Measurements from ENCODE around the gene TMEM117. TPM values are rescaled to one million over a fixed set of nuclear protein-coding genes. Genes with fewer than 3 reads are reported as not detected.
"Not testable (repeated sequence)": the region's sequence is repeated elsewhere in the genome, so short reads cannot be mapped to it uniquely, and the experiment has no call there.

TMEM117 gene
- total RNA-seq, 1 donor from 2014 or later: 7.1 TPM

DNA sequence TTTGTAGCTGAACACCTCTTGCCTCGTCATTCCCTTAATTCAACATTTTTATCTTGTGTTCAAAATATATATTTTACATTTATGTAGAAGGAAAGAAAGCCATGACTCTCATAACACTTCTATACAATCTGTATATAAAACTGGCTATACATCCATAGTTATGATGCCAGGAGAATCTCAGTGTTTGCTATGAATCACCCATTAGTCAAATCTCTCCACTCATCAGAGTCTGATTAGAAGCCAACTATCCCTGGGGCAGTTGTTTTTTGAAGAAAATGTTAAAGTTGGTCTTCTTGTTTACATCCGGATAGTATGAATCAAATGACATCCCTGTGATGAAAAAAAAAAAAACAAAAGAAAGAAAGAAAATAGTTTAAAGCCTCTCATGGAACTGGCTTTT lies 536.4 kb downstream of the TMEM117 start:
- ATAC-seq: no peak
- intact Hi-C loops (cut with DNase I): no loop called here
- DNase-seq (ENCODE audit: missing footprints): no peak

DNA sequence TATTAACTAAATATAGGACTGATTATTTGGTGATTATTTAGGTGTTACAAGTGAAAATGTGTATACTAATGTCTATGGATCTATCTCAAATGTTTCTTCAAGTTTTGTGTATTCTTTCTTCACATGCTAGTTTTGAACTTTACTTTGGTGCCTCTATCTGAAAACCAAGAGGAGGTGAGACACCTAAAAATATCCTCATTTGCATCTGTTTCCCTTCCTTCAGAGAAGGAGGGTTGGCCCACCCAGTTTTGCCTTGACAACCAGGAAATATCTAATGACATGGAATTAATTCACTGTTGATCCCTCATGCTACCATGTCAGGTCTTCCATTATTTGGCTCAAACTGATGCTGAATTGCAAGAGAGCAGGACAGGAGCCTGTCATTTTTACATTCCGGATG lies 539.8 kb downstream of the TMEM117 start:
- intact Hi-C loops (cut with DNase I): no loop called here
- DNase-seq (ENCODE audit: missing footprints) (no peak), ATAC-seq (no peak)

DNA sequence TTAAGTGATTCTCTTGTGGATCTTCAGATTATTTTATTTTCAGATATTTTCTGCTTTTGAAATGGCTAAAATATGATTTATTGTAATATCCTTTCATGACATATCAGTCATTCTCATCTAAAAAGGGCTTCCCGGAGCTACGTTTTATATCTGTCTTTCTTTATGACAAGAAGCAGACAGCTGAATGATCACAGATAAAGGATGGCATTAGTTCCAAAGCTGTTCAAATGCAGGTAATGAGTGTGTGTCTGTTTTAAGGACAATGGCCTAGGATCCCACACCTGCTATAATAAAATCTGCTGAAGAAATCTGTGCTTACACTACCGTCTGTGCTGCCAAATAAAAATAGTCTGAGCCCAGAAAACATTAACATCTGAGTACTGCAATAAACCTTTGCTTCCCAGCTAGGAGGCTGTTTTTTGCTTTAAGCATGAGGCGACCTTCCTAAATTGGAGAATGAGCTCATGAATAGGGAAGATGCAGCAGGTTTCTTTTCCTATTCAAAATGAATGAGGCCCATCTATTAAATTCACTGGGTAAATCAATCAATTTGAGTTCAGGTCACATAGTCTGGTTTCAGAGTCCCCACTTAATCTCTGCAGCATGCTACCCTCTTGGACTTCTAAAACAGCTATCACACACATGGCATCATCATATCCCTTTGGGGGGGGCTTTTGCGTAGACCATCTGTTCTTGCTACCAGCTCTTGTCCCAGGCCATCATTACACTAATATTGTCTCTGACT lies 541.7 kb downstream of the TMEM117 start:
- no peak for DNase-seq (ENCODE audit: missing footprints)
- ATAC-seq: no peak
- intact Hi-C loops (cut with DNase I): loop anchor here (2.0 kb wide), 1 partner anchor 37 kb away; no protein-coding TSS in a partner anchor

DNA sequence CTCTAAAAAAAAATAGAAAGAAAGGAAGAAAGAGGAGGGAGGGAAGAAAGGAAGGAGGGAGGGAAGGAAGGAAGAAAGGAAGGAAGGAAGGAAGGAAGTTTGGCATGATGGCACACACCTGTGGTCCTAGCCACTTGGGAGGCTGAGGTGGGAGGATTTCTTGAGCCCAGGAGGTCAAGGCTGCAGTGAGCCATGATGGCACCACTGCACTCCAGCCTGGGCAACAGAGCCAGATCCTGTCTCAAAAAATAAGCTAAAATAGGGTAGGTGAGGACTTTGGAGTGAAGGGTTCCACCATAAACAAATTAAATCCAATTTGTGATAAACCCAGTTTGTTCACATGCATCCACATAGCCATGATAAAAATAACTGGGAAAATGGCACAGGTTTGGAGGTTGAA lies 543.2 kb downstream of the TMEM117 start:
- not testable (repeated sequence) for ATAC-seq; DNase-seq (ENCODE audit: missing footprints)
- intact Hi-C loops (cut with DNase I): loop anchor here (2.0 kb wide), 1 partner anchor 38 kb away; no protein-coding TSS in a partner anchor

DNA sequence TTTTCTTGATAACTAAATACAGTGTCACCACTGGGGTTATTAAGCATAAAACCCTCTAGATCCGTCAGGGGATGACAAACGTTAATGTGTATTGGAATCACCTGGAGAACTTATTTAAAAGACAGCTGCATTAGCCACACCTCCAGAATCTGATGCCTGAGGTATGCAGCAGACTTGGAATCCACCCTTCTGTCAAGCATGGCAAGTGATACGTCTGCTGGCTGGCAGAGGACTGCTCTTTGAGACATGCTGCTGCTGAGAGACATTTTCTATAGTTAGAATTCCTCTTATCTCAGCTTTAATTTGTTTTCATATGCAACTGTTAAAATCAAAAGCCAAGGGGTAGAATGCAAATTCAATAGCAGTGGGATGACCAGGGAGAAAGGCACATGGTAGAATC lies 544.0 kb downstream of the TMEM117 start:
- no peak for ATAC-seq
- intact Hi-C loops (cut with DNase I): loop anchor here (2.0 kb wide), 1 partner anchor 39 kb away; no protein-coding TSS in a partner anchor

DNA sequence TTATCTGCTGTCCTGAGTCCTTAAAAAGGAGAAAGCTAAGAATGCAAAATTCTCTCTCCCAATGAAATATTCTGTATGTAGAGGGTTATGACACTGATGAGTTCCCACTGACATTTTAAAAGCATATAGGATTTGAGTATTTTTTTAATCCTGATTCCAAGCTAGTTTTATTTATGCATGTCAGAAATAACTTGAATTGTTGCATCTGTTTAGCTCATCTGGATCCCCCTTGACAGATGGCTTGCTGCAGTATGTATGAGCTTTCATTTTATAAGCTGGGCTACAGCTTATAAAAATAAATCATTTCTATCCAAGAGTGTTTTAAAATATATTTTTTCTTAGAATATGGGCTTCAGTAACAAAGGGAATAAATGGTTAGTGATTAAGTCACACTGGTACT lies 545.0 kb downstream of the TMEM117 start:
- no peak for DNase-seq (ENCODE audit: missing footprints)
- intact Hi-C loops (cut with DNase I): no loop called here
- no peak for ATAC-seq

More for the DNA sequence above, 544.0 kb downstream of the TMEM117 start:
- no peak for DNase-seq (ENCODE audit: missing footprints)

DNA sequence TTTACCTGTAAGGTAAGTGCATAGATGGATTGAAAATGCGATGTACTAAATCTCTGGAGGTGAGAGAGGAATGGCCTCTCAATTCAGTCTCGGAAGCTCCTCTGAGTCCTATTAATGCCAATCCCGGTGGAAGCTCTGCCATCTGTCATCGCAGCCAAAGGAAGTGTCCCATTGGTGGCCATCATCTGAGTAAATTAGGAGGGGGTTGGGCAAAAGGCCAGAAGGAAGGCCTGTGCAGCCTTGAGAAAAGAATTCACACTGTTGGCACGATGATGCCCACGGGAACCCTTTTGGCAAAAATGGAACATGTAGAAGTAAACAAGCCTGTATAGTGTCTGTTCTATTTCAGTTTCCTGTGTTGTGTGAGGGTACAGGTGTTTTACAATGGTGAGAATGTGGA lies 545.5 kb downstream of the TMEM117 start:
- no peak for DNase-seq (ENCODE audit: missing footprints)
- no peak for ATAC-seq
- intact Hi-C loops (cut with DNase I): no loop called here

DNA sequence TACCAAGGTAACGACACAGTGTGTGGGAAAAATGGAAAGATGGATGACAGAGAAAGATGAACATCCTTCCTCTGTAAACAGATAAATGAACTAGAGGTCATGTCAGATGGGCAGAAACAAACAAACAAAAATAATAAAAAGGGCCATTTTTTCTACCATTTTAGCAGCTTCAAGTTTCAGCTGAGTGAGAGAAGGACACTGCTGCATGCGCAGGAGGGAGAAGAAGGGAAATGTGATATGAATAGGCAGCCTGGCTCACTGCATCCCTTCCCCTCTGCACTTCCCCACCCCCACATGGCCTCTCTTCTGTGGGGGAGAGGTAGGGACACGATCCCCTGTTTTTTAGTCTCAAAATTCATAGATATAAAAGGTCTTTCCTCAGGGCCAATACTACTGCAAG lies 548.3 kb downstream of the TMEM117 start:
- intact Hi-C loops (cut with DNase I): no loop called here
- DNase-seq (ENCODE audit: missing footprints): no peak
- ATAC-seq: no peak

DNA sequence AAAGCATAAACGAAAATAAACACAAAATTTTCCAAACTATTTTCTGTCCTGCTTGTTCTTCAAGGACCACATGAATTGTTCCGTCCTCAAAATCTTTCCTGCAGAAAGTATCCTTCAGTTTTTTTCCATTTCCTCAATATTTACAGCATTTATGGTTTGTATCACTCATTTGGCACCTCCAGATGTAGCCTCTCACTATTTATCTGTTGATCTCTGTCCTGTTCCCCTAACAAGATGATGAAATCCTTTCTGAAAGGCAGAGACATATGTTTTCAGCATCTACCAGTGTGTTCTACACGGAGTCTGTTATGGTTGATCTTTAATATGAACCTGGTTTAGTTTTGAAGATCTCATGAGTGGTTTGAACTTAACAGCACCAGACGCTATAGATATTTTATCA lies 550.1 kb downstream of the TMEM117 start:
- intact Hi-C loops (cut with DNase I): no loop called here
- no peak for ATAC-seq
- DNase-seq (ENCODE audit: missing footprints): no peak

DNA sequence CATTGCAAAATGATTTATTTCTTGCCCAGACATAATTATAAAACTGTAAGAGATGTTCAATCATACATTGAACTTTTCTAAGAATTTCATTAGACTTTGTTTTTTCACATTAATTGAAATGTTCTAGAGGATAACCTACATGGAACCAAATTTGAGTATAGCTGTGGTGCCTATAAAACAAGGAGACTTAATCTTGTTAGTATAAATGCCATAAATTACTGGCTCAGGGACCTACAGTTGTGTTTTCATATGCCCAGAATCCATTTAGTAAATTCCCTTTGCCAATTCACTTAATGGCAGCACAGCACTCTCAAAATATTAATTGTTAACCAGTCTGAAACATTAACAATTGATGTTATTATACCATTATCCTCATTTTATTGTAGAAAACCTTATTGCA lies 551.7 kb downstream of the TMEM117 start:
- intact Hi-C loops (cut with DNase I): no loop called here
- ATAC-seq (no peak), DNase-seq (ENCODE audit: missing footprints) (no peak)

DNA sequence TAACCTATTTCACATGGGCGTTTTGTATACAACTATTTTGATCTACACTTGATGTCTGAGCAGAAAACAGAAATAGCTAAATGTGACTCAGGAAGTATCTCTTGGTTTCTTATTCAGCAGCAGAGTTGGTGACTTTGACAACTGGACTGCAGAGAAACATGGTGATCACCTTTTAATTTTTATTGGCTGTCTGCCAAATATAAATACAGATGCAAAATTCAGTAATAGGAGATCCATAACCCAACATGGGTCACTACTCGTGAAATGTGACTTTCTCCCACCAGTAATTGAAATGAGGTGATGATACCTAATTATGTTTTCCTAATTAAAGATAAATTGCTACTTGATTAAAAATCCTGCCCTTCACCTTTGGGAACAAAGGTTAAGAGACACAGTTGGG lies 553.2 kb downstream of the TMEM117 start:
- ATAC-seq: no peak
- intact Hi-C loops (cut with DNase I): no loop called here
- DNase-seq (ENCODE audit: missing footprints): no peak

DNA sequence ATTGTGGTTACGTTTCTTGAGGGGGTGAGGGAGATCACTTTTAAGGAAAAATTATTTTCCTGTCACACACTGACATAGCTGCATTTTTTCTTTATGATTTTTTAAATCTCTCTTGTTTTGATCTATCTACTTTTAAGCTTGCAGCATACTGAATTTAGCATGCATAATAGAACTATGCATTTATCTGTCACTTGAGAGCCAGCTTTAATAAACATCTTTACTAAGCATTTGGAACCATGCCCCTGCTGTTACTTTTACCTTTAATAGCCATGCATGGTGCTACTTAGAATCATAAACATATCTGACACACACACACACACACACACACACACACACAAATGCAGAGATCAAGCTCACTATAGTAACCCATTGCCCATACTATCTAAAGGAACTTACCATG lies 554.0 kb downstream of the TMEM117 start:
- DNase-seq (ENCODE audit: missing footprints) (no peak), ATAC-seq (no peak)
- intact Hi-C loops (cut with DNase I): no loop called here

DNA sequence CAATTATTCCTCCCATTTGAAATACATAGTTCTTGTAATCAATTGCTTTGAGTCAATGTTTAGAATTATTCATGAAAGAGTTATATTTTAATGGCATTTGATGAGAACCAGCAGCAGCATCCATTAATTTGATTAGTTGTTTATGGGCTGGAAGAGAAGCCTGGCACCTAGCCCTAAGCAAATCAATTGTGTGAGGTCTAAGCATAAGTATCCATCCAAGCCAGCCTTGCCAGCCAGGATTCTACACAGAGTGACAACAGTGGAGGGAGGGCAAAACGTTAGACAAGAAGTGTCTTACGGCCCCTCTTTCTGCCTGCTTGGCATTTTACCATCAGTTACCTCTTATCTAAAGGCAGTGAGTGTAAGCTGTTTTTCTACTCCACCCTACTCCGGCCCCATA lies 561.8 kb downstream of the TMEM117 start:
- no peak for ATAC-seq
- intact Hi-C loops (cut with DNase I): no loop called here
- DNase-seq (ENCODE audit: missing footprints): no peak

DNA sequence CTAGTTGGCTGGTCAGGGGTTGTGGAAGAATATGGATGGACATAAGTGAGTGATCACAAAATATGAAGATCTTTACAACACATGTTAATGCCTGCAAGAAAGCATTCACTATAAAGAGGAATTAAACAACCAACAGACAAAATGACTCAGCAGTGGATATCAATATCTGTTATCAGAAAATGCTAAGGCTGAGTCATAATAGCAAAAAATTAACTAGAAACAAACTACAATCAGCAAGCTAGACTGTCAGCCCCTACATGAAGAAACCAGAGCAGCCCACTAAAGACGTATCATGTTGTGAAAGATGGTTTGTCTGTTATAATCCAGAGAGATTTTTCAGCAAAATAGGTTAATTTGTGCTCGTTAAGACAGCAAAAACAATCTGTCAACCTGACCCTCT lies 567.3 kb downstream of the TMEM117 start:
- intact Hi-C loops (cut with DNase I): no loop called here
- DNase-seq (ENCODE audit: missing footprints): no peak
- ATAC-seq: no peak

DNA sequence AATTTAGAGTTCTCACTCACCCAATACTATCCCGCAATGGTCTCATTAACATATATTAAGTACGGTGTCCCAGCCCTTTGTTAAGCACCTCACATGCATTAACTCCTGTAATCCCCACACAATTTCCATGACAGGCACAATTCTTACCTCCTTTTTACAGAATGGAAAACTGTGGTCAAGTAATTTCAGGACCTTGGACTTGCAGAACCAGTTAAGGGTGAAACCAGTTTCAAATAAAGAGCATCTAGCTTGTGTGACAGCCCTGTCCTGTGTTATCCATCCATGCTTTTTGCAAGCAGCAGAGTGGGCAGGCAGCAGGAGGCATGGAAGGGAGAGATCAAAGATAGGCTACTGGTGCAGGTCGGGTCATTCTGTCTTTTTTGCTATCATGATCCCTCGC lies 569.4 kb downstream of the TMEM117 start:
- ATAC-seq (no peak), DNase-seq (ENCODE audit: missing footprints) (no peak)
- intact Hi-C loops (cut with DNase I): no loop called here

DNA sequence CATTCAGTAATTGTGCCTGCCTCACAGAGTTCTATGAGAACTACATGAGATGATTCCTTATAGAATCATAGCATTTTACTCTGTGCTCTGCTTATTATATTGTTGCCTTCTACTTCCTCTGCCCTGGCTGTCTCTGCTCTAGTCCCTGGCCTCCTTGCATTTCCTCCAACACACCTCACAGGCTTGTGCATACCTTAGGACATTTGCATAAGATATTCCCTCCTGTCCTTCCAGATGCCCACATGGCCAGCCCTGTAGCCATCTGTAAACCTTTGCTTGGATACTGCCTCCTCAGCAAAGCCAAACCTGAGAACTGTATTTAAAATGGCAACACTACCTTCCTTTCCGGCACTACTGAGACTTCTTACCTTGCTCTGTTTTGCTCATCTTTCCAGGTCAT lies 586.7 kb downstream of the TMEM117 start:
- intact Hi-C loops (cut with DNase I): no loop called here
- ATAC-seq (no peak), DNase-seq (ENCODE audit: missing footprints) (no peak)

DNA sequence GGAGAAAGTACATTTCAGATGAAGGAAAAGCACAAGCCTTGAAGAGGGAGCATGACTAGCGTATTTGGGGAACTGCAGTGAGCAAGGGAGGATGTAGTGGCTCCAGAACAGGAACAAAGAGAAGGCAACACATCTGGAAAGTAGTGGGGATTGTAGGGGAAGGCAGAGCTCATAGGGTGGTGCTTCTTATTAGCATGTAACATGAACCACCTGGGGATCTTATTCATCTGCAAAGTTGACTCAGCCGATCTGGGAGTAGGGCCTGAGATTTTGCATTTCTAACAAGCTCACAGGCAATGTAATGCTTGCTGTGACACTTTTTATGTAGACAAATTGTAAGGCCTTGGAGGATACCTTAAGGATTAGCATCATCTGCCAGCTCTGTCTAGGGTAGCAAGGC lies 592.9 kb downstream of the TMEM117 start:
- DNase-seq (ENCODE audit: missing footprints): no peak
- intact Hi-C loops (cut with DNase I): no loop called here
- no peak for ATAC-seq

DNA sequence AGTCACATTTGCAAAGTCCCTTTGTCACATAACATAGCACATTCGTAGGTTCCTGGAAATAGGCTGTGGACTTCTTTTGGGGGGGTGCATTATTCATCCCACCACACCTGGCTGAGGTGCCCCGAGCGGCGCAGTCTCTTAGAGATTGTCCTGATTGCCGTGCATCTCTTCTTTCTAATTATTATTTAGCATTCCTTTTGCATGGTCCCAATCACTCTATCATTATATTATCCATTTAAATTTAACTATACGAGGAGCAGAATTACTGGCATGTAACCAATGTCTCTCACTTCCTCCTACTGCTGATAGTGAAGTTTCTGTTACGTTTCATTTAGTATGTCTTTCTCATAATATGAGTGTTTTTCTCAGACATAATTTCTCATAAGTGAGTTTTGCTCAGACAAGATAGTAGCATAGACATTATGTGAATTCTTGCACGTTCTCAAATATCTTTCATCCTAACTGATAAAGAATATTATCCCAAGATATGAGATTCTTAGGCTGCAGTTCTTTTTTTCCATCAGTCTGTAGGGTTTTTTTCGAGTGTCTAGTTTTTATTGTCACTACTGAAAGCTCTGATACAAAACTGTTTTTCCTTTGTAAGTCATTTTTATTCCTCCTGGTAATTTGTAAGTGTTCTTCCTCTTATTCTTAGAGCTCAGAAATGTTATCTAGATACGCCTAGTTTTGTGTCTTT lies 595.9 kb downstream of the TMEM117 start:
- ATAC-seq (no peak), DNase-seq (ENCODE audit: missing footprints) (no peak)
- intact Hi-C loops (cut with DNase I): no loop called here

DNA sequence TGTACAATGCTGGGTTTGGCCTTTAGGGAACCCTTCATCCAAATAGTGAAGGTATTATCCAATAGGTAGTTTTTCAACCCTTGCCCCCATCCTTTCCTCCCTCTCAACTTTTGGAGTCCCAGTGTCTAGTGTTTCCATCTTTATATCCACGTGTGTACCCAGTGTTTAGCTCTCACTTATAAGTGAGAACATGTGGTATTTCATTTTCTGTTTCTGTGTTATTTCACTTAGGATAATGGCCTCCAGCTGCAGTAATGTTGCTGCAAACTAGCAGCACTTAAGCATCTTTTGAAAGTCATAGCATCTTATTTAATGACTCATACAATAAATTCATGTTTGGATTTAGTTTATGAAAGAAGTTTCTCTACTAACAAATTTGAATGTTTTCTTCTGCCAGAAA lies 597.8 kb downstream of the TMEM117 start:
- intact Hi-C loops (cut with DNase I): no loop called here
- ATAC-seq: no peak
- no peak for DNase-seq (ENCODE audit: missing footprints)

DNA sequence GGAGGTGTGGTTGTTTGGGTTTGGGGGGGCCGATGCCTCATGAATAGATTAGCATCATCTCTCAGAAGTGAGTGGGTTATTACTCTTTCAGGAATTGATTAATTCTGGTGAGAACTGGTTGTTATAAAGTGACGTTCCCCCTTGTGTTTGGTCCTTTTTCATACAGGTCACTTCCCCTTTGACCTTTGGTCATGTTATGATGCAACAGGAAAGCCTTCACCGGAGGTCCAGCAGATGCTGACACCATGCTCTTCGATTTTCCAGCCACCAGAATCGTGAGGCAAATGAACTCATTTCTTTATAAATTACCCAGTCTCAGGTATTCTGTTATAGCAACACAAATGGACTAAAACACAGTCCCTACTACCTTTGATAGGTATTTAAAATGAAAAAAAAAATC lies 600.9 kb downstream of the TMEM117 start:
- ATAC-seq: no peak
- intact Hi-C loops (cut with DNase I): no loop called here
- no peak for DNase-seq (ENCODE audit: missing footprints)

Measured in Right ventricle myocardium inferior (tissue), 1 donor.